K562 (cell line): ENCODE data around the gene MAST1. TPM values are rescaled to one million over a fixed set of nuclear protein-coding genes. Genes with fewer than 3 reads are reported as not detected.

Experiments
- BRD9 ChIP-seq: fragments of 450-650 bp; IDR thresholded peaks from 2 replicates; pipeline ENCODE4 v1.6.1; 2018; ENCODE audit warnings: low read depth; ENCODE audit not compliant: partially characterized antibody
- E4F1 ChIP-seq: fragments of 250-450 bp; sonication (Bioruptor Pico); IDR thresholded peaks from 2 replicates; pipeline ENCODE4 v1.5.0; 2021; ENCODE audit warnings: mild to moderate bottlenecking, borderline replicate concordance
- FOSL1 ChIP-seq: fragments of 200-800 bp; sonication (Bioruptor generic); conservative IDR thresholded peaks from 2 replicates; pipeline ENCODE4 v1.6.1; 2016; ENCODE audit warnings: missing genetic modification characterization, missing compliant biosample characterization
- GATAD2A ChIP-seq: fragments of 450-650 bp; IDR thresholded peaks from 2 replicates; pipeline ENCODE4 v1.6.1; 2017
- HIVEP1 ChIP-seq: fragments of 250-450 bp; sonication (Bioruptor Pico); IDR thresholded peaks from 2 replicates; pipeline ENCODE4 v1.4.0; 2020; ENCODE audit warnings: mild to moderate bottlenecking
- KAT8 ChIP-seq: fragments of 450-650 bp; IDR thresholded peaks from 2 replicates; pipeline ENCODE4 v1.6.1; 2016; ENCODE audit warnings: low read depth, mild to moderate bottlenecking
- MBD1 ChIP-seq: fragments of 250-450 bp; sonication (Bioruptor Pico); IDR thresholded peaks from 2 replicates; pipeline ENCODE4 v1.8.0; 2022; ENCODE audit warnings: inconsistent platforms
- MTA3 ChIP-seq: fragments of 450-650 bp; formaldehyde crosslinking; IDR thresholded peaks from 2 replicates; pipeline ENCODE4 v1.6.1; 2017; ENCODE audit warnings: mild to moderate bottlenecking, borderline replicate concordance
- NBN ChIP-seq: fragments of 450-650 bp; IDR thresholded peaks from 2 replicates; pipeline ENCODE4 v1.6.1; 2016; ENCODE audit warnings: low read depth, mild to moderate bottlenecking
- NCOR1 ChIP-seq: fragments of 450-650 bp; IDR thresholded peaks from 2 replicates; pipeline ENCODE4 v1.6.1; 2016; ENCODE audit warnings: mild to moderate bottlenecking, moderate library complexity
- RB1 ChIP-seq: fragments of 450-650 bp; IDR thresholded peaks from 2 replicates; pipeline ENCODE4 v1.6.1; 2017; ENCODE audit warnings: low read depth, mild to moderate bottlenecking
- STAT5B ChIP-seq: fragments of 250-450 bp; sonication (Bioruptor Pico); IDR thresholded peaks from 2 replicates; pipeline ENCODE4 v1.8.0; 2021; ENCODE audit warnings: mild to moderate bottlenecking, inconsistent platforms
- ZBED1 ChIP-seq: IDR thresholded peaks from 2 replicates; pipeline ENCODE4 v1.6.1; 2014
- ZBTB17 ChIP-seq: fragments of 450-650 bp; formaldehyde crosslinking; IDR thresholded peaks from 2 replicates; pipeline ENCODE4 v1.4.0; 2020; ENCODE audit warnings: mild to moderate bottlenecking
- ZNF830 ChIP-seq: fragments of 250-450 bp; sonication (Bioruptor Pico); IDR thresholded peaks from 2 replicates; pipeline ENCODE4 v1.5.0; 2021; ENCODE audit warnings: mild to moderate bottlenecking
- polyA plus RNA-seq, 8 experiments: library from polyadenylated mRNA; depleted of rRNA in 4 of 8; stranded (reverse) in 5 of 8; unstranded in 3 of 8; fragments of >200 nt; fragmentation: Nextera tagmentation in 2 of 8; fragmentation: Illumina TruSeq in 1 of 8; extraction: Ambion mirVana in 2 of 8; extraction: Trizol in 1 of 8; gene quantifications; 2 replicates each; pipeline versions ENCODE4 v1.2.1 to v1.2.3, GENCODE V29; 2011 to 2014; ENCODE audit warnings: inconsistent platforms in 1 of 8, missing spikeins in 1 of 8
- total RNA-seq, 7 experiments: library from RNA; depleted of rRNA in 6 of 7; stranded (reverse); fragments of >200 nt in 6 of 7; fragmentation: Illumina TruSeq in 2 of 7; extraction: Trizol in 2 of 7; gene quantifications; 2 replicates each; pipeline versions ENCODE4 v1.2.1 to v1.2.3, GENCODE V29; 2011 to 2021; ENCODE audit warnings: low replicate concordance in 1 of 7
- TF ChIP-seq, protein P1 (sequence below): fragments of 450-650 bp; formaldehyde crosslinking; IDR thresholded peaks from 2 replicates; pipeline ENCODE4 v1.4.0; 2022; ENCODE audit warnings: mild to moderate bottlenecking, moderate library complexity
- TF ChIP-seq, protein P2 (sequence below): fragments of 450-650 bp; IDR thresholded peaks from 2 replicates; pipeline ENCODE4 v1.7.0; 2016; ENCODE audit warnings: borderline replicate concordance
- TF ChIP-seq, protein P3 (sequence below): sonication (generic); formaldehyde crosslinking; IDR thresholded peaks from 2 replicates; pipeline ENCODE4 v1.8.1; 2023; ENCODE audit warnings: mild to moderate bottlenecking, missing genetic modification reagents

Gene MAST1
- total and polyA plus RNA-seq, 9 of the 15 experiments (the other 6 are each of a cell fraction or from before 2014, with no cell fraction given), result 0.48 to 10.3 (median 3.9) TPM

- TF ChIP-seq NCOR1 (peak; percentile 42), FOSL1 (tag) (peak; percentile 68; the same call in 1 of the 2 replicates), ZNF830 (CRISPR knock-in tag) (no peak), GATAD2A (peak; percentile 68; the same call in 1 of the 2 replicates), ZBED1 (peak; percentile 61; the same call in 1 of the 2 replicates), E4F1 (CRISPR knock-in tag) (no peak), NBN (no peak), BRD9 (no peak), STAT5B (no peak), MTA3 (peak; percentile 95), MBD1 (CRISPR knock-in tag) (no peak), KAT8 (no peak), ZBTB17 (peak; percentile 28; the same call in 1 of the 2 replicates), RB1 (peak; percentile 66), HIVEP1 (CRISPR knock-in tag) (peak; percentile 99)
- TF ChIP-seq, protein P1, sequence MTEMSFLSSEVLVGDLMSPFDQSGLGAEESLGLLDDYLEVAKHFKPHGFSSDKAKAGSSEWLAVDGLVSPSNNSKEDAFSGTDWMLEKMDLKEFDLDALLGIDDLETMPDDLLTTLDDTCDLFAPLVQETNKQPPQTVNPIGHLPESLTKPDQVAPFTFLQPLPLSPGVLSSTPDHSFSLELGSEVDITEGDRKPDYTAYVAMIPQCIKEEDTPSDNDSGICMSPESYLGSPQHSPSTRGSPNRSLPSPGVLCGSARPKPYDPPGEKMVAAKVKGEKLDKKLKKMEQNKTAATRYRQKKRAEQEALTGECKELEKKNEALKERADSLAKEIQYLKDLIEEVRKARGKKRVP (CRISPR knock-in tag), result 0 out of 2 replicates have a peak, but pooled peaks have one; percentile 51
- TF ChIP-seq, protein P2, sequence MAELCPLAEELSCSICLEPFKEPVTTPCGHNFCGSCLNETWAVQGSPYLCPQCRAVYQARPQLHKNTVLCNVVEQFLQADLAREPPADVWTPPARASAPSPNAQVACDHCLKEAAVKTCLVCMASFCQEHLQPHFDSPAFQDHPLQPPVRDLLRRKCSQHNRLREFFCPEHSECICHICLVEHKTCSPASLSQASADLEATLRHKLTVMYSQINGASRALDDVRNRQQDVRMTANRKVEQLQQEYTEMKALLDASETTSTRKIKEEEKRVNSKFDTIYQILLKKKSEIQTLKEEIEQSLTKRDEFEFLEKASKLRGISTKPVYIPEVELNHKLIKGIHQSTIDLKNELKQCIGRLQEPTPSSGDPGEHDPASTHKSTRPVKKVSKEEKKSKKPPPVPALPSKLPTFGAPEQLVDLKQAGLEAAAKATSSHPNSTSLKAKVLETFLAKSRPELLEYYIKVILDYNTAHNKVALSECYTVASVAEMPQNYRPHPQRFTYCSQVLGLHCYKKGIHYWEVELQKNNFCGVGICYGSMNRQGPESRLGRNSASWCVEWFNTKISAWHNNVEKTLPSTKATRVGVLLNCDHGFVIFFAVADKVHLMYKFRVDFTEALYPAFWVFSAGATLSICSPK, result no peak
- TF ChIP-seq, protein P3, sequence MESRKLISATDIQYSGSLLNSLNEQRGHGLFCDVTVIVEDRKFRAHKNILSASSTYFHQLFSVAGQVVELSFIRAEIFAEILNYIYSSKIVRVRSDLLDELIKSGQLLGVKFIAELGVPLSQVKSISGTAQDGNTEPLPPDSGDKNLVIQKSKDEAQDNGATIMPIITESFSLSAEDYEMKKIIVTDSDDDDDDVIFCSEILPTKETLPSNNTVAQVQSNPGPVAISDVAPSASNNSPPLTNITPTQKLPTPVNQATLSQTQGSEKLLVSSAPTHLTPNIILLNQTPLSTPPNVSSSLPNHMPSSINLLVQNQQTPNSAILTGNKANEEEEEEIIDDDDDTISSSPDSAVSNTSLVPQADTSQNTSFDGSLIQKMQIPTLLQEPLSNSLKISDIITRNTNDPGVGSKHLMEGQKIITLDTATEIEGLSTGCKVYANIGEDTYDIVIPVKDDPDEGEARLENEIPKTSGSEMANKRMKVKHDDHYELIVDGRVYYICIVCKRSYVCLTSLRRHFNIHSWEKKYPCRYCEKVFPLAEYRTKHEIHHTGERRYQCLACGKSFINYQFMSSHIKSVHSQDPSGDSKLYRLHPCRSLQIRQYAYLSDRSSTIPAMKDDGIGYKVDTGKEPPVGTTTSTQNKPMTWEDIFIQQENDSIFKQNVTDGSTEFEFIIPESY (CRISPR knock-in tag), result no peak
Measured at GRCh38 chr19:12793290-12794195, 44.8 kb upstream of the MAST1 start (continued).
